ENCODE measurements around the gene DKC1. TPM values are rescaled to one million over a fixed set of nuclear protein-coding genes. Genes with fewer than 3 reads are reported as not detected.

The DKC1 gene
- total RNA-seq, 1 experiment from 2014 or later, result 179 TPM

DNA sequence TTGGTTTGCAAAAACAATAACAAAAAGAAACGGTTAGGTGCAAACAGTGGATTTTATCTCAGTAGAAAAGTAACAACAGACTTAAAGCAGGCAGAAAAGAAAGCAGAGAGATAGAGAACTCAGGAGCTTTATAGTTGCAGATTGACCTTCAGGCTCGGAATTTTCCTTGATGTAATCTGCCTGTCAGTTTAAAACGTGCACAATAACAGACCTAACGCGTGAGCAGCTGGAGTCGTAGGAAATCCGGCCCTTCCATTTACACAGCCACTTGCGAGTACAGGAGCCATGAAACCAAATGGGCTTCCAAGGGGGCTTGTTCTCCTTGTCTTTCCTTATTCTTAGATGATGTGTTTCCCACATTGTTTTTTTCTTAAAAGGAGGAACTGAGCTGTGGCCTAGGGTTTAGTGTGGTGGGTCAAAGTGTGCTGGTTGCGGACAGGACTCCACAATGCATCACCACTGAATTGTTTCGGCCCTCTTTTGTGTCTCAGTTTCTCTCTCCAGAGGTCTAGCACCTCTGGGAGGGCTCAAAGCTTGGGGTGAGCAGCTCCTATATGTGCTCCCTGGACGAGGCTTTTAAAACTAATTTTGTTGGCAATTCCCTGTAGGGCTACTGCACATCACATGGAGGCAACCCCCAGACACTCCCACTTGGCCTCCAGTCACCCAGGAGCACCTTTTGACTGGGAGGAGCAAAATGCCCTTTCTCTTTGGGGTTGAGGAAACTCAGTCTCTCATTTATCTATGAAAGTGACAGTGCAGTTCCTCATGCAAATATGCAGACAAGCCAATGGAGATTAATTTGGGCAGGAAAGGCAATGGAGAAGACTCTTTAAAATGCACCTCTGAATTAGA, 56.5 kb downstream of the DKC1 start:
- H3K27me3 ChIP-seq (ENCODE audit: control insufficient read depth, insufficient read depth, low read length), result no peaks in the 10 kb centered on the region
- no peak for TF ChIP-seq REST (IDR thresholded peaks at IDR 0.05; ENCODE audit: insufficient read depth in 1 of 2, low read depth in 2 of 2, low read length in 1 of 2)
- no peak for TF ChIP-seq TCF7L2 (IDR thresholded peaks at IDR 0.05; ENCODE audit: low read depth, low read length)
- TF ChIP-seq POLR2AphosphoS5 (IDR thresholded peaks at IDR 0.05; ENCODE audit: low read depth, low read length), result no peak
- TF ChIP-seq SIN3A (IDR thresholded peaks at IDR 0.05; ENCODE audit: borderline replicate concordance, insufficient read depth, low read depth, low read length), result no peak
- no peak for TF ChIP-seq CTCF (IDR thresholded peaks at IDR 0.05)
- no TSS peak for BruUV-seq (replicated peaks)
- H3K36me3 ChIP-seq (ENCODE audit: control insufficient read depth, insufficient read depth, low read length), result no peaks in the 10 kb centered on the region
- H3K27ac ChIP-seq (ENCODE audit: low read length), result no peak overlapping the region
- peaks cover 5% of the 10 kb centered on the region for H3K4me1 ChIP-seq (ENCODE audit: control insufficient read depth, insufficient read depth, low read length)
- in situ Hi-C loops (cut with HindIII; ENCODE audit: low pct_unique_long_range_greater_than_20kb, low sequenced_read_pairs), result no loop called here
- DNase-seq (ENCODE audit: low read depth, low spot score) (no peak), ATAC-seq (no peak)
- H3K9me3 ChIP-seq (ENCODE audit: control insufficient read depth, insufficient read depth, low read depth, low read length), result no peaks in the 10 kb centered on the region
- no peak overlapping the region for H3K4me3 ChIP-seq (ENCODE audit: low read depth in 2 of 2, low read length in 2 of 2)
- ChIA-PET CTCF (no interaction called here), POLR2A (no interaction called here)
- intact Hi-C loops (cut with micrococcal nuclease; ENCODE audit: unreplicated experiment), result no loop called here

DNA sequence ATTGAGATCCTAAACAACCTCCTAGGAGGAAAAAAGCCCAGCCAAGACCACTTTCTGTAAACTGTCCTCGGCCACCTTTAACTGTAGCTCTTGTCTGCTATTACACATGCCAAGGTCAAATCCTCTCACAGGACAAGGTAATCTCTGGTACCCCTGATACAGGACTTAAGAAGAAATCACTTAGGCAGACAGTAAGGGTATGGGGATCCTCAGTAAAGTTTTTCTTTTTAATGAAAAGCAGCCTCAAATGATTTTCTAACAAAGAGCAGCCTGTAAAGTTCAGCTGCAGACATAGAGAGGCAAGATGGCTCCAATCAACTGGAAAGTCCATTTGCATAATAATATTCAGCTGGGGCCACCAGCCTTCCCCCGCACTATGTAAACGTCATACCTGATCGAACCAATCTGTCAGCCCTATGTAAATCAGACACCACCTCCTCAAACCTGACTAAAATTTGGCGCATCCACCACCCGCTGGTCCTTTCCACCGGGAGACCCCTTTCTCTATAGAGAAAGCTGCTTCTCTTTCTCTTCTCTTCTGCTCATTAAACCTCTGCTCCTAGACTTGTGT, 57.2 kb downstream of the DKC1 start:
- CTCF ChIA-PET, result no interaction called here
- Histone ChIP-seq H3K4me3 (ENCODE audit: low read depth in 2 of 2, low read length in 2 of 2) (no peak overlapping the region), H3K27me3 (ENCODE audit: control insufficient read depth, insufficient read depth, low read length) (no peaks in the 10 kb centered on the region), H3K36me3 (ENCODE audit: control insufficient read depth, insufficient read depth, low read length) (no peaks in the 10 kb centered on the region), H3K27ac (ENCODE audit: low read length) (no peak overlapping the region), H3K4me1 (ENCODE audit: control insufficient read depth, insufficient read depth, low read length) (peaks cover 5% of the 10 kb centered on the region), H3K9me3 (ENCODE audit: control insufficient read depth, insufficient read depth, low read depth, low read length) (no peaks in the 10 kb centered on the region)
- intact Hi-C loops (cut with micrococcal nuclease; ENCODE audit: unreplicated experiment), result no loop called here
- DNase-seq (ENCODE audit: low read depth, low spot score), result no peak
- POLR2A ChIA-PET, result no interaction called here
- BruUV-seq (replicated peaks), result no TSS peak
- no peak for TF ChIP-seq REST (IDR thresholded peaks at IDR 0.05; ENCODE audit: insufficient read depth in 1 of 2, low read depth in 2 of 2, low read length in 1 of 2)
- no peak for ATAC-seq
- in situ Hi-C loops (cut with HindIII; ENCODE audit: low pct_unique_long_range_greater_than_20kb, low sequenced_read_pairs), result no loop called here

Data from Panc1 (cell line).